WTC11 (cell line): ENCODE measurements around the gene SIGLEC14. TPM values are rescaled to one million over a fixed set of nuclear protein-coding genes. Genes with fewer than 3 reads are reported as not detected.
"Not testable (repeated sequence)": the region's sequence is repeated elsewhere in the genome, so short reads cannot be mapped to it uniquely, and the experiment has no call there.

Source experiments
- ATAC-seq: fragments of 200-7000 bp; cut with Tn5 transposase; 2 replicates; pipeline ENCODE4 v1.10.0; 2021; ENCODE audit warnings: mild to moderate bottlenecking, moderate library complexity
- CTCF ChIA-PET: fragments of 300-600 bp; sonication (Branson Sonifier 250); formaldehyde crosslinking; loops from one replicate; lab custom pipeline; 2021; ENCODE audit warnings: antibody characterized with exemption; lab: Charles Lee
- POLR2A ChIA-PET: fragments of 350-600 bp; sonication (Branson Sonifier 250); formaldehyde crosslinking; loops from one replicate; lab custom pipeline; 2021; ENCODE audit warnings: antibody characterized with exemption; lab: Charles Lee
- DNase-seq: peaks from one replicate; pipeline ENCODE4 v3.0.0; 2021; ENCODE audit warnings: low spot score
- H3K27ac Mint-ChIP-seq: 2 replicates; pipeline ENCODE4 v1.8.0; 2021; ENCODE audit warnings: mixed read lengths
- H3K27me3 Mint-ChIP-seq: 2 replicates; pipeline ENCODE4 v1.8.0; 2021; ENCODE audit warnings: low read depth, mild to moderate bottlenecking, moderate library complexity, mixed read lengths
- H3K36me3 Mint-ChIP-seq: 2 replicates; pipeline ENCODE4 v1.8.0; 2021; ENCODE audit warnings: mixed read lengths
- H3K4me1 Mint-ChIP-seq: 2 replicates; pipeline ENCODE4 v1.8.0; 2022; ENCODE audit warnings: mixed read lengths
- H3K4me3 Mint-ChIP-seq: 2 replicates; pipeline ENCODE4 v1.8.0; 2021; ENCODE audit warnings: mild to moderate bottlenecking, moderate library complexity, mixed read lengths
- H3K9me3 Mint-ChIP-seq: 2 replicates; pipeline ENCODE4 v1.8.0; 2021; ENCODE audit warnings: mixed read lengths
- CBFB ChIP-seq: sonication (generic); formaldehyde crosslinking; IDR thresholded peaks from 2 replicates; pipeline ENCODE4 v1.8.1; 2022; ENCODE audit warnings: mild to moderate bottlenecking, low read depth, missing genetic modification reagents
- ETV6 ChIP-seq: sonication (generic); formaldehyde crosslinking; IDR thresholded peaks from 2 replicates; pipeline ENCODE4 v1.8.1; 2022; ENCODE audit warnings: mild to moderate bottlenecking, missing genetic modification reagents
- FOXJ3 ChIP-seq: sonication (generic); formaldehyde crosslinking; IDR thresholded peaks from 2 replicates; pipeline ENCODE4 v1.9.0; 2021; ENCODE audit warnings: missing genetic modification reagents, mild to moderate bottlenecking, borderline replicate concordance
- FOXK1 ChIP-seq: sonication (generic); formaldehyde crosslinking; IDR thresholded peaks from 2 replicates; pipeline ENCODE4 v1.8.0; 2022; ENCODE audit warnings: mild to moderate bottlenecking, moderate library complexity, missing genetic modification reagents
- GABPB1 ChIP-seq: sonication (generic); formaldehyde crosslinking; IDR thresholded peaks from 2 replicates; pipeline ENCODE4 v1.8.1; 2023; ENCODE audit warnings: mild to moderate bottlenecking, missing genetic modification reagents
- JAZF1 ChIP-seq: fragments of 250-450 bp; sonication (Bioruptor Pico); IDR thresholded peaks from 2 replicates; pipeline ENCODE4 v1.9.0; 2021; ENCODE audit warnings: moderate library complexity, mild to moderate bottlenecking, inconsistent platforms
- MYBL2 ChIP-seq: sonication (generic); formaldehyde crosslinking; IDR thresholded peaks from 2 replicates; pipeline ENCODE4 v1.8.1; 2023; ENCODE audit warnings: mild to moderate bottlenecking, moderate library complexity, missing genetic modification reagents
- SMAD3 ChIP-seq: sonication (generic); formaldehyde crosslinking; IDR thresholded peaks from 2 replicates; pipeline ENCODE4 v1.8.0; 2022; ENCODE audit warnings: missing genetic modification reagents, mild to moderate bottlenecking, borderline replicate concordance
- SMAD4 ChIP-seq: sonication (generic); formaldehyde crosslinking; IDR thresholded peaks from 2 replicates; pipeline ENCODE4 v1.8.0; 2022; ENCODE audit warnings: mild to moderate bottlenecking, missing genetic modification reagents
- SOX15 ChIP-seq: fragments of 250-450 bp; sonication (Bioruptor Pico); IDR thresholded peaks from 2 replicates; pipeline ENCODE4 v1.9.0; 2021; ENCODE audit warnings: mild to moderate bottlenecking
- SP1 ChIP-seq: sonication (generic); formaldehyde crosslinking; conservative IDR thresholded peaks from 2 replicates; pipeline ENCODE4 v1.8.1; 2022; ENCODE audit warnings: missing genetic modification reagents
- ZBTB21 ChIP-seq: sonication (generic); formaldehyde crosslinking; IDR thresholded peaks from 2 replicates; pipeline ENCODE4 v1.8.1; 2023; ENCODE audit warnings: mild to moderate bottlenecking, missing genetic modification reagents, borderline replicate concordance
- ZNF219 ChIP-seq: sonication (generic); formaldehyde crosslinking; IDR thresholded peaks from 2 replicates; pipeline ENCODE4 v1.8.0; 2023; ENCODE audit warnings: missing genetic modification reagents, mild to moderate bottlenecking, borderline replicate concordance
- ZNF671 ChIP-seq: fragments of 250-450 bp; sonication (Bioruptor Pico); IDR thresholded peaks from 2 replicates; pipeline ENCODE4 v1.8.0; 2021; ENCODE audit warnings: mild to moderate bottlenecking
- total RNA-seq: library from RNA; stranded (reverse); gene quantifications from 3 replicates; pipeline ENCODE4 v1.2.3, GENCODE V29; 2021
- TF ChIP-seq, protein P1 (sequence below): sonication (generic); formaldehyde crosslinking; IDR thresholded peaks from 2 replicates; pipeline ENCODE4 v1.8.1; 2022; ENCODE audit warnings: missing genetic modification reagents, borderline replicate concordance
- TF ChIP-seq, protein P2 (sequence below): fragments of 250-450 bp; sonication (Bioruptor Pico); IDR thresholded peaks from 2 replicates; pipeline ENCODE4 v1.9.0; 2021; ENCODE audit warnings: moderate library complexity, mild to moderate bottlenecking, inconsistent platforms, borderline replicate concordance
- TF ChIP-seq, protein P3 (sequence below): sonication (generic); formaldehyde crosslinking; IDR thresholded peaks from 2 replicates; pipeline ENCODE4 v1.8.1; 2023; ENCODE audit warnings: mild to moderate bottlenecking, missing genetic modification reagents, borderline replicate concordance
- TF ChIP-seq, protein P4 (sequence below): sonication (generic); formaldehyde crosslinking; IDR thresholded peaks from 2 replicates; pipeline ENCODE4 v1.8.1; 2023; ENCODE audit warnings: mild to moderate bottlenecking, moderate library complexity, missing genetic modification reagents

Gene SIGLEC14
- total RNA-seq, 1 experiment from 2014 or later: not detected

DNA sequence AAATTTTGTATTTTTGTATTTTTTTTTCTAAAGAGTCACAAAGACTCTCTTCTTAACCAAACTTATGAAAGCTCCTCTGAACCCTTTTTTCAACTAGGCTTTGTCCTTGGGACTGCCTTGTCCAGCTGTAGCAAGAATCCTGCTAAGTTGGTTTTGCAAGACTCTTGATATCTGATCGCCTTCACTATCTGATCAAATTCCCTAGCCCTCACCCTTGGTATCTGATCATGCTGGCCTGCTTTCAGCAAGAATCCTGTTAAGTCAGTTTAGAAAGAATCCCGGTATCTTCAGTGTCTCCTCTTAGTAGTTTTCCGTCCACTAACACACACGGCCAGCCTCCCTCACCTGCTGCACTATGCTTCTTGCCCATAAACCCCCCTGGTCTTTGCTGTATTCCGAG lies 14.5 kb downstream of the SIGLEC14 start (continued):
- TF ChIP-seq, protein P1, sequence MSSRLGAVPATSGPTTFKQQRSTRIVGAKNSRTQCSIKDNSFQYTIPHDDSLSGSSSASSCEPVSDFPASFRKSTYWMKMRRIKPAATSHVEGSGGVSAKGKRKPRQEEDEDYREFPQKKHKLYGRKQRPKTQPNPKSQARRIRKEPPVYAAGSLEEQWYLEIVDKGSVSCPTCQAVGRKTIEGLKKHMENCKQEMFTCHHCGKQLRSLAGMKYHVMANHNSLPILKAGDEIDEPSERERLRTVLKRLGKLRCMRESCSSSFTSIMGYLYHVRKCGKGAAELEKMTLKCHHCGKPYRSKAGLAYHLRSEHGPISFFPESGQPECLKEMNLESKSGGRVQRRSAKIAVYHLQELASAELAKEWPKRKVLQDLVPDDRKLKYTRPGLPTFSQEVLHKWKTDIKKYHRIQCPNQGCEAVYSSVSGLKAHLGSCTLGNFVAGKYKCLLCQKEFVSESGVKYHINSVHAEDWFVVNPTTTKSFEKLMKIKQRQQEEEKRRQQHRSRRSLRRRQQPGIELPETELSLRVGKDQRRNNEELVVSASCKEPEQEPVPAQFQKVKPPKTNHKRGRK (CRISPR knock-in tag): no peak
- TF ChIP-seq, protein P2, sequence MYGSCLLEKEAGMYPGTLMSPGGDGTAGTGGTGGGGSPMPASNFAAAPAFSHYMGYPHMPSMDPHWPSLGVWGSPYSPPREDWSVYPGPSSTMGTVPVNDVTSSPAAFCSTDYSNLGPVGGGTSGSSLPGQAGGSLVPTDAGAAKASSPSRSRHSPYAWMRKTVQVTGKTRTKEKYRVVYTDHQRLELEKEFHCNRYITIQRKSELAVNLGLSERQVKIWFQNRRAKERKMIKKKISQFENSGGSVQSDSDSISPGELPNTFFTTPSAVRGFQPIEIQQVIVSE: no peak
- TF ChIP-seq, protein P3, sequence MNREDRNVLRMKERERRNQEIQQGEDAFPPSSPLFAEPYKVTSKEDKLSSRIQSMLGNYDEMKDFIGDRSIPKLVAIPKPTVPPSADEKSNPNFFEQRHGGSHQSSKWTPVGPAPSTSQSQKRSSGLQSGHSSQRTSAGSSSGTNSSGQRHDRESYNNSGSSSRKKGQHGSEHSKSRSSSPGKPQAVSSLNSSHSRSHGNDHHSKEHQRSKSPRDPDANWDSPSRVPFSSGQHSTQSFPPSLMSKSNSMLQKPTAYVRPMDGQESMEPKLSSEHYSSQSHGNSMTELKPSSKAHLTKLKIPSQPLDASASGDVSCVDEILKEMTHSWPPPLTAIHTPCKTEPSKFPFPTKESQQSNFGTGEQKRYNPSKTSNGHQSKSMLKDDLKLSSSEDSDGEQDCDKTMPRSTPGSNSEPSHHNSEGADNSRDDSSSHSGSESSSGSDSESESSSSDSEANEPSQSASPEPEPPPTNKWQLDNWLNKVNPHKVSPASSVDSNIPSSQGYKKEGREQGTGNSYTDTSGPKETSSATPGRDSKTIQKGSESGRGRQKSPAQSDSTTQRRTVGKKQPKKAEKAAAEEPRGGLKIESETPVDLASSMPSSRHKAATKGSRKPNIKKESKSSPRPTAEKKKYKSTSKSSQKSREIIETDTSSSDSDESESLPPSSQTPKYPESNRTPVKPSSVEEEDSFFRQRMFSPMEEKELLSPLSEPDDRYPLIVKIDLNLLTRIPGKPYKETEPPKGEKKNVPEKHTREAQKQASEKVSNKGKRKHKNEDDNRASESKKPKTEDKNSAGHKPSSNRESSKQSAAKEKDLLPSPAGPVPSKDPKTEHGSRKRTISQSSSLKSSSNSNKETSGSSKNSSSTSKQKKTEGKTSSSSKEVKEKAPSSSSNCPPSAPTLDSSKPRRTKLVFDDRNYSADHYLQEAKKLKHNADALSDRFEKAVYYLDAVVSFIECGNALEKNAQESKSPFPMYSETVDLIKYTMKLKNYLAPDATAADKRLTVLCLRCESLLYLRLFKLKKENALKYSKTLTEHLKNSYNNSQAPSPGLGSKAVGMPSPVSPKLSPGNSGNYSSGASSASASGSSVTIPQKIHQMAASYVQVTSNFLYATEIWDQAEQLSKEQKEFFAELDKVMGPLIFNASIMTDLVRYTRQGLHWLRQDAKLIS (CRISPR knock-in tag): no peak
- TF ChIP-seq, protein P4, sequence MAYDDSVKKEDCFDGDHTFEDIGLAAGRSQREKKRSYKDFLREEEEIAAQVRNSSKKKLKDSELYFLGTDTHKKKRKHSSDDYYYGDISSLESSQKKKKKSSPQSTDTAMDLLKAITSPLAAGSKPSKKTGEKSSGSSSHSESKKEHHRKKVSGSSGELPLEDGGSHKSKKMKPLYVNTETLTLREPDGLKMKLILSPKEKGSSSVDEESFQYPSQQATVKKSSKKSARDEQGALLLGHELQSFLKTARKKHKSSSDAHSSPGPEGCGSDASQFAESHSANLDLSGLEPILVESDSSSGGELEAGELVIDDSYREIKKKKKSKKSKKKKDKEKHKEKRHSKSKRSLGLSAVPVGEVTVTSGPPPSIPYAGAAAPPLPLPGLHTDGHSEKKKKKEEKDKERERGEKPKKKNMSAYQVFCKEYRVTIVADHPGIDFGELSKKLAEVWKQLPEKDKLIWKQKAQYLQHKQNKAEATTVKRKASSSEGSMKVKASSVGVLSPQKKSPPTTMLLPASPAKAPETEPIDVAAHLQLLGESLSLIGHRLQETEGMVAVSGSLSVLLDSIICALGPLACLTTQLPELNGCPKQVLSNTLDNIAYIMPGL (CRISPR knock-in tag): no peak
- TF ChIP-seq ETV6 (CRISPR knock-in tag): no peak

DNA sequence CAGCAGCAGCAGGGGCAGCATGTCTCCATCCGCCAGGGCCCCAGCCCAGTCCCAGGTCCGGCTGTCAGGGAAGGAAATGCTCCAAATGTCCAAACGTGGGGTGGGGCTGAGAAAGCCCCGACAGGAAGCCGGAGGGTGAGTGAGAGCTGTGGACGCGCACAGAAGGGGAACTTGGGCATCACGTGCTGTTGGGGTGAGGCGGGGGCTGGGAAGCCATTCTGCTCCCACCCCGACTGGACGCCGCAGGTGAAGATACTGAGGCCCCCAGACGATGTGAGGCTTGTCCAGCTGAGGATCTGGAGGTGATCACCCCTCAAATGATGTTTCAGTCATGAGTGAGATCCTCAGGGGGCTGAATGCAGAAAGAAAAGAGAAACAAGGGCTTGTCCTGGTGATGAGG lies 16.3 kb downstream of the SIGLEC14 start, which contains the start of gene SIGLEC5:
Gene SIGLEC5 (minus strand): TSS at position 87 of the 400 bp plus-strand sequence. CDS start 66 bp downstream, at position 21.
- H3K27ac Mint-ChIP-seq, H3K36me3 Mint-ChIP-seq, POLR2A ChIA-PET, H3K4me1 Mint-ChIP-seq, H3K4me3 Mint-ChIP-seq, ATAC-seq, H3K9me3 Mint-ChIP-seq, CTCF ChIA-PET, H3K27me3 Mint-ChIP-seq, DNase-seq: not testable (repeated sequence)

DNA sequence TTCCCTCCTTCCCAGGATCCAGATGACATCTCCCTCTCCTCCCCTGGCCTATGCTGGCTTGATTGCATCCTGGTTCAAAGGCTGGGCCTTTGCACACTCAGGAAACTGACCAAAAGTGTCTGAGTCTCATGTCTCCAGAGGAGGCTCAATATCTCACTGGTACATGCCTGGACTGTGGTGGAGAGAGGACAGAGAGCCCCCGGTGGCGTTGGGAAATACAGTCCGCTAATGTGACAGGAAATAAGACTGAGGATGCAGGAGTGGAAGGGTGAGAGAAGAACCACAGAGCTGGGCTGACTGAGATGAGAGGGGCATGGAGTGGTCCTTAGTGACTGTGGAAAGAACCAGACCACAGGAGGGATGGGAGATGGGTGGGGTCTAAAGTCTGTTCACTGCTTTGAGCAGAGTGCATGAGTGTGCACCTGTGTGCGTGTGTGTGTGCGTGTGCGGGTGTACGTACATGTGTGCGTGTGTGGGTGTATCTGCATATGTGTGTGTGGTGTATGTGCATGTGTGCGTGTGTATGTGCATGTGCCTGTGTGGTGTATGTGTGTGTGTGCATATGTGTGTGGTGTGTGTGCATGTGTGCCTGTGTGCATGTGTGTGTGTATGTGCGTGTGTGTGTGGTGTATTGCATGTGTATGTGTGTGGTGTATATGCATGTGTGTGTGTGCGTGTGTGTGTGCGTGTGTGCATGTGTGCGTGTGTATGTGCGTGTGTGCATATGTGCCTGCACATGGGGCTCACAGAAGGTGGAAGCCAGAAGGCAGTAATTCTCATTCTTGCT lies 18.3 kb downstream of the SIGLEC14 start:
- TF ChIP-seq SMAD3 (CRISPR knock-in tag) (no peak), ZBTB21 (CRISPR knock-in tag) (no peak)
- TF ChIP-seq, all 79 proteins: peak for 0
- ChIA-PET CTCF (interaction anchor here (0.5 to 3.7 kb wide), 5 partner anchors 20 to 153 kb away, joined by 3 to 15 read pairs (median 4); no protein-coding TSS in a partner anchor), POLR2A (no interaction called here)
- Mint-ChIP-seq H3K4me1 (peaks cover 3% of the 10 kb centered on the region; the same call in 1 of the 2 replicates), H3K4me3 (no peak overlapping the region), H3K27me3 (peaks cover 9% of the 10 kb centered on the region), H3K36me3 (no peaks in the 10 kb centered on the region), H3K9me3 (peaks cover 5% of the 10 kb centered on the region), H3K27ac (no peak overlapping the region)
- no peak for ATAC-seq
- DNase-seq: no peak

DNA sequence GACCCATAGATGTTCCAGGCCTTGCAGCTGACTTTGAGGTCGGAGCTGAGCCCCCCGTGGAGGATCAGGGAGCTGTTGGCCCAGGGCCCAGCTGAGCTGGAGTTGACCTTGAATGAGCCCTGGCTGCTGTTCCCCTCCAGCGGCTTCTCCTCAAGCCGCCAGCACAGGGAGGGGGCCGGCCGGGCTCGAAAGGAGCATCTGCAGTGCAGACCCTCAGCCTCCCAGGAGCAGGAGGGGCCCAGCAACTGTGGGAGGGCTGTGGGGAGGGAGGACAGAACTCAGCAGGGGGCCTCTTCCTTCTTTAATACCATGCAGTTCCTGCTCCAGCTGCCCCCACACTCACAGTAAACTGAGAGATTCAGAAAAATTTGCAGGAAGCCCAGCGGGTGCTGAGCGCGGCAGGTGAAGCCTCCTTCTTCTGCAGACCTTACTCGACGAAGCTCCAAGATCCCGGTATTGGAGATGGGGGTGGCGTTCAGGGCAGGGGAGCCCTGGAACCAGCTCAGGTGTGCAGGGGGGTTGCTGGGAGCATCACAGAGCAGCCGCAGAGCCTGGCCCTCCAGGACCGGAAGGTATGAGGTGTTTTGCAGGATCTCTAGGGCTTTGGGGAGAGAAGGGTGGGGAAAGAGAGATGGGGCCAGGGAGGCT lies 19.0 kb downstream of the SIGLEC14 start:
- H3K4me1 Mint-ChIP-seq: peaks cover 3% of the 10 kb centered on the region; the same call in 1 of the 2 replicates
- H3K9me3 Mint-ChIP-seq: peaks cover 10% of the 10 kb centered on the region
- no peak overlapping the region for H3K4me3 Mint-ChIP-seq
- CTCF ChIA-PET: interaction anchor here (0.6 to 3.7 kb wide), 5 partner anchors 19 to 152 kb away, joined by 3 to 15 read pairs (median 4); no protein-coding TSS in a partner anchor
- POLR2A ChIA-PET: no interaction called here
- no peak for ATAC-seq
- no peak for DNase-seq
- H3K27me3 Mint-ChIP-seq: peaks cover 9% of the 10 kb centered on the region
- H3K36me3 Mint-ChIP-seq: no peaks in the 10 kb centered on the region
- no peak overlapping the region for H3K27ac Mint-ChIP-seq
- TF ChIP-seq ZNF671 (CRISPR knock-in tag) (no peak), FOXJ3 (no peak), GABPB1 (CRISPR knock-in tag) (no peak), ZNF219 (CRISPR knock-in tag) (no peak), MYBL2 (no peak), CBFB (no peak), SOX15 (CRISPR knock-in tag) (no peak), SP1 (CRISPR knock-in tag) (no peak), JAZF1 (CRISPR knock-in tag) (no peak), SMAD3 (CRISPR knock-in tag) (no peak), SMAD4 (CRISPR knock-in tag) (no peak), ZBTB21 (CRISPR knock-in tag) (no peak), FOXK1 (CRISPR knock-in tag) (no peak)
